BJ (cell line): Measurements from ENCODE around the gene TBC1D21. TPM values are rescaled to one million over a fixed set of nuclear protein-coding genes. Genes with fewer than 3 reads are reported as not detected.

Experiments used
- CTCF ChIA-PET: fragments of 350-600 bp; formaldehyde crosslinking; extraction: SDS; loops from one replicate; lab custom pipeline; 2021; ENCODE audit warnings: antibody characterized with exemption, inconsistent platforms; lab: Yijun Ruan, JAX
- POLR2A ChIA-PET: fragments of 300-600 bp; sonication (Branson Sonifier 250); formaldehyde crosslinking; extraction: SDS; loops from one replicate; lab custom pipeline; 2021; ENCODE audit warnings: antibody characterized with exemption; lab: Charles Lee
- DNase-seq: peaks from one replicate; pipeline ENCODE4 v3.0.0-alpha.2; 2011; ENCODE audit warnings: low read depth
- H3K27me3 ChIP-seq: 2 replicates; pipeline ENCODE4 v1.6.0; 2011; ENCODE audit warnings: low read length; ENCODE audit not compliant: control insufficient read depth, insufficient read depth
- H3K36me3 ChIP-seq: 2 replicates; pipeline ENCODE4 v1.5.1; 2011; ENCODE audit warnings: low read length; ENCODE audit not compliant: control insufficient read depth, insufficient read depth
- H3K4me3 ChIP-seq: 2 replicates; pipeline ENCODE4 v1.5.1; 2011; ENCODE audit warnings: low read depth, mild to moderate bottlenecking, control low read depth, low read length
- CTCF ChIP-seq: IDR thresholded peaks from 2 replicates; pipeline ENCODE4 v1.5.1; 2011; ENCODE audit warnings: low read depth, mild to moderate bottlenecking, control low read depth, inconsistent platforms, low read length, moderate library complexity; ENCODE audit not compliant: insufficient read depth
- polyA plus RNA-seq: library from polyadenylated mRNA; depleted of rRNA; stranded (reverse); fragments of >200 nt; gene quantifications from 2 replicates; pipeline ENCODE4 v1.2.3, GENCODE V29; 2011

The TBC1D21 gene
- polyA plus RNA-seq, 1 experiment = not detected

- CTCF ChIA-PET = no interaction called here
Measured at GRCh38 chr15:73851689-73852088, 21.7 kb upstream of the TBC1D21 start.

GRCh38 chr15:73852507-73852906, 20.9 kb upstream of the TBC1D21 start:
- TF ChIP-seq CTCF = no peak
- Histone ChIP-seq H3K27me3 (peaks cover 5% of the 10 kb centered on the region), H3K4me3 (no peak overlapping the region), H3K36me3 (no peaks in the 10 kb centered on the region)
- DNase-seq = no peak
- CTCF ChIA-PET = no interaction called here
- POLR2A ChIA-PET = no interaction called here

More at GRCh38 chr15:73851689-73852088, 21.7 kb upstream of the TBC1D21 start:
- TF ChIP-seq CTCF = no peak
- no peak for DNase-seq
- Histone ChIP-seq H3K4me3 (no peak overlapping the region), H3K27me3 (peaks cover 3% of the 10 kb centered on the region), H3K36me3 (no peaks in the 10 kb centered on the region)
- POLR2A ChIA-PET = no interaction called here

- Histone ChIP-seq H3K36me3 (no peaks in the 10 kb centered on the region), H3K4me3 (no peak overlapping the region), H3K27me3 (peaks cover 6% of the 10 kb centered on the region)
- ChIA-PET CTCF (interaction anchor here (0.6 to 1.0 kb wide), 2 partner anchors 20 to 53 kb away, joined by 3 read pairs; no protein-coding TSS in a partner anchor), POLR2A (no interaction called here)
- TF ChIP-seq CTCF = no peak
- DNase-seq = no peak
Measured at GRCh38 chr15:73854265-73854664, 19.1 kb upstream of the TBC1D21 start.

- TF ChIP-seq CTCF = no peak
- ChIA-PET CTCF (no interaction called here), POLR2A (no interaction called here)
- H3K36me3 ChIP-seq = no peaks in the 10 kb centered on the region
- DNase-seq = no peak
- H3K27me3 ChIP-seq = peaks cover 7% of the 10 kb centered on the region
- no peak overlapping the region for H3K4me3 ChIP-seq
Measured at GRCh38 chr15:73856458-73857192, 16.7 kb upstream of the TBC1D21 start.

GRCh38 chr15:73857193-73857920, 16.0 kb upstream of the TBC1D21 start:
- no peak for DNase-seq
- Histone ChIP-seq H3K4me3 (no peak overlapping the region), H3K36me3 (no peaks in the 10 kb centered on the region), H3K27me3 (peaks cover 9% of the 10 kb centered on the region)
- TF ChIP-seq CTCF = no peak
- POLR2A ChIA-PET = no interaction called here
- CTCF ChIA-PET = interaction anchor here (5.4 kb wide), 1 partner anchor 17 kb away, joined by 22 read pairs; the partner anchor contains the start of gene TBC1D21
